NCI-H128 (cell line): Measurements from ENCODE around the gene PREX1.

Experiments
- DNase-seq: peaks from one replicate; lab custom pipeline; 2025; ENCODE audit not compliant: unreplicated experiment; lab: John Stamatoyannopoulos, UW

PREX1 gene

GRCh38 chr20:48644286-48644828 lies 183.4 kb downstream of the PREX1 start:
- no peak for DNase-seq

GRCh38 chr20:48642105-48642880 lies 185.5 kb downstream of the PREX1 start:
- DNase-seq, result no peak

- DNase-seq, result no peak
Measured at GRCh38 chr20:48640871-48641270, 186.9 kb downstream of the PREX1 start.

GRCh38 chr20:48639899-48640298 lies 187.9 kb downstream of the PREX1 start:
- no peak for DNase-seq

- DNase-seq, result no peak
Measured at GRCh38 chr20:48638546-48638945, 189.3 kb downstream of the PREX1 start.

GRCh38 chr20:48637461-48637860 lies 190.3 kb downstream of the PREX1 start:
- DNase-seq, result no peak

- no peak for DNase-seq
Measured at GRCh38 chr20:48636301-48636700, 191.5 kb downstream of the PREX1 start.

- no peak for DNase-seq
Measured at GRCh38 chr20:48635791-48636267, 192.0 kb downstream of the PREX1 start.

- DNase-seq, result no peak
Measured at GRCh38 chr20:48635361-48635760, 192.4 kb downstream of the PREX1 start.

GRCh38 chr20:48634641-48635040 lies 193.2 kb downstream of the PREX1 start:
- no peak for DNase-seq

- no peak for DNase-seq
Measured at GRCh38 chr20:48633620-48634257, 194.1 kb downstream of the PREX1 start.

- DNase-seq, result no peak
Measured at GRCh38 chr20:48632825-48633619, 194.8 kb downstream of the PREX1 start.

- DNase-seq, result no peak
Measured at GRCh38 chr20:48632017-48632824, 195.6 kb downstream of the PREX1 start.

- DNase-seq, result no peak
Measured at GRCh38 chr20:48631114-48632016, 196.4 kb downstream of the PREX1 start.

- DNase-seq, result no peak
Measured at GRCh38 chr20:48630342-48631075, 197.3 kb downstream of the PREX1 start.

- no peak for DNase-seq
Measured at GRCh38 chr20:48629960-48630315, 197.9 kb downstream of the PREX1 start.

GRCh38 chr20:48629069-48629959 lies 198.5 kb downstream of the PREX1 start:
- DNase-seq, result no peak

GRCh38 chr20:48627737-48628128 lies 200.1 kb downstream of the PREX1 start:
- no peak for DNase-seq
